SK-N-SH (cell line): Measurements from ENCODE around the gene PIH1D1. TPM values are rescaled to one million over a fixed set of nuclear protein-coding genes. Genes with fewer than 3 reads are reported as not detected.

ENCODE experiments used
- CTCF ChIA-PET: fragments of 300-600, 350-600 bp; formaldehyde crosslinking; extraction: SDS; loops from one replicate; lab custom pipeline; 2021; lab: Yijun Ruan, JAX
- POLR2A ChIA-PET: fragments of 350-600 bp; sonication (Branson Sonifier 250); formaldehyde crosslinking; extraction: SDS; loops from one replicate; lab custom pipeline; 2020; ENCODE audit warnings: antibody characterized with exemption, inconsistent platforms; lab: Yijun Ruan, JAX
- DNase-seq: peaks from one replicate; pipeline ENCODE4 v3.0.0; 2012
- H2AFZ ChIP-seq: fragments of 200-600 bp; sonication (generic); 2 replicates; pipeline ENCODE4 v1.8.1; 2016; ENCODE audit warnings: antibody characterized with exemption, mild to moderate bottlenecking, low read depth
- H3F3A ChIP-seq: fragments of 200-600 bp; sonication (generic); replicated peaks from 2 replicates; pipeline ENCODE3; 2016; ENCODE audit warnings: antibody characterized with exemption, mild to moderate bottlenecking; ENCODE audit not compliant: insufficient read depth
- H3K27ac ChIP-seq, 2 experiments: fragments of 200-500 bp in 1 of 2; fragments of 200-600 bp in 1 of 2; sonication (Bioruptor generic) in 1 of 2; sonication (generic), shearing (Covaris generic) in 1 of 2; 2 replicates each; pipeline versions ENCODE4 v1.5.1 to v1.6.1; 2014 to 2016; ENCODE audit warnings: low read depth in 2 of 2, inconsistent platforms in 1 of 2, low read length in 1 of 2, mild to moderate bottlenecking in 1 of 2, mixed read lengths in 1 of 2
- H3K27me3 ChIP-seq: fragments of 200-600 bp; sonication (generic), shearing (Covaris generic); 2 replicates; pipeline ENCODE4 v1.6.1; 2016; ENCODE audit warnings: mixed run types; ENCODE audit not compliant: insufficient read depth
- H3K36me3 ChIP-seq, 2 experiments: fragments of 200-500 bp in 1 of 2; fragments of 200-600 bp in 1 of 2; sonication (Bioruptor generic) in 1 of 2; sonication (generic) in 1 of 2; replicated peaks in 1 of 2; 2 replicates each; pipeline versions ENCODE3 to v1.5.1; 2014 to 2016; ENCODE audit warnings: low read length in 1 of 2, mild to moderate bottlenecking in 1 of 2; ENCODE audit not compliant: insufficient read depth in 2 of 2, control insufficient read depth in 1 of 2
- H3K4me1 ChIP-seq, 2 experiments: fragments of 200-500 bp in 1 of 2; fragments of 200-600 bp in 1 of 2; sonication (Bioruptor generic) in 1 of 2; sonication (generic), shearing (Covaris generic) in 1 of 2; 2 replicates each; pipeline versions ENCODE4 v1.5.1 to v1.6.1; 2014 to 2016; ENCODE audit warnings: low read depth in 1 of 2, low read length in 1 of 2, mixed run types in 1 of 2; ENCODE audit not compliant: insufficient read depth in 2 of 2, control insufficient read depth in 1 of 2
- H3K4me2 ChIP-seq: fragments of 200-600 bp; sonication (generic), shearing (Covaris generic); 2 replicates; pipeline ENCODE4 v1.6.1; 2017; ENCODE audit warnings: mixed run types
- H3K4me3 ChIP-seq, 2 experiments: fragments of 200-500 bp in 1 of 2; fragments of 200-600 bp in 1 of 2; sonication (Bioruptor generic) in 1 of 2; sonication (generic), shearing (Covaris generic) in 1 of 2; 2 replicates each; pipeline versions ENCODE4 v1.5.1 to v1.8.1; 2014 to 2016; ENCODE audit warnings: low read depth in 2 of 2, inconsistent platforms in 1 of 2, low read length in 1 of 2, mild to moderate bottlenecking in 1 of 2, mixed read lengths in 1 of 2, moderate library complexity in 1 of 2
- H3K79me2 ChIP-seq: fragments of 200-600 bp; sonication (generic); 2 replicates; pipeline ENCODE4 v1.8.1; 2017; ENCODE audit warnings: mild to moderate bottlenecking; ENCODE audit not compliant: insufficient read depth
- H3K9ac ChIP-seq: fragments of 200-600 bp; sonication (generic); 2 replicates; pipeline ENCODE4 v1.6.1; 2017; ENCODE audit warnings: mixed run types
- H3K9me2 ChIP-seq: fragments of 200-600 bp; sonication (generic); 2 replicates; pipeline ENCODE4 v1.6.1; 2017; ENCODE audit warnings: mixed run types
- H3K9me3 ChIP-seq: fragments of 200-600 bp; sonication (generic); 2 replicates; pipeline ENCODE4 v1.6.1; 2017; ENCODE audit warnings: mixed run types, mild to moderate bottlenecking, moderate library complexity
- H4K20me1 ChIP-seq: fragments of 200-600 bp; sonication (generic); 2 replicates; pipeline ENCODE4 v1.6.1; 2017; ENCODE audit warnings: mild to moderate bottlenecking, mixed run types; ENCODE audit not compliant: insufficient read depth
- ELF1 ChIP-seq: IDR thresholded peaks from 2 replicates; pipeline ENCODE4 v1.4.0; 2012
- EP300 ChIP-seq, 2 experiments: IDR thresholded peaks; 2 replicates each; pipeline versions ENCODE4 v1.4.0 to v1.6.1; 2012; ENCODE audit warnings: borderline replicate concordance in 1 of 2, low read depth in 1 of 2, low read length in 1 of 2
- FOXJ3 ChIP-seq: sonication (generic); formaldehyde crosslinking; IDR thresholded peaks from 2 replicates; pipeline ENCODE4 v1.5.1; 2020; ENCODE audit warnings: mild to moderate bottlenecking, missing genetic modification reagents
- FOXM1 ChIP-seq: IDR thresholded peaks from 2 replicates; pipeline ENCODE4 v1.4.0; 2012; ENCODE audit warnings: low read depth, mild to moderate bottlenecking
- JUND ChIP-seq: IDR thresholded peaks from 2 replicates; pipeline ENCODE4 v1.4.0; 2012
- POLR2AphosphoS5 ChIP-seq: IDR thresholded peaks from 2 replicates; pipeline ENCODE4 v1.6.1; 2012; ENCODE audit warnings: low read depth, low read length
- SMC3 ChIP-seq: IDR thresholded peaks from 2 replicates; pipeline ENCODE4 v1.6.1; 2012; ENCODE audit warnings: low read depth, low read length, improper control_type of control experiment
- TCF12 ChIP-seq: IDR thresholded peaks from 2 replicates; pipeline ENCODE4 v1.4.0; 2012
- YY1 ChIP-seq: IDR thresholded peaks from 2 replicates; pipeline ENCODE4 v1.4.0; 2012; ENCODE audit warnings: low read depth, mild to moderate bottlenecking
- WGBS: methylation state at CpG from one replicate; pipeline ENCODE4 v1.1.6; 2017; ENCODE audit warnings: low lambda C conversion rate; 5-methylcytosine and 5-hydroxymethylcytosine counted together
- polyA plus RNA-seq, 3 experiments: library from polyadenylated mRNA; depleted of rRNA; stranded (reverse); fragments of >200 nt; gene quantifications; 2 replicates each; pipeline ENCODE4 v1.2.3, GENCODE V29; 2012
- TF ChIP-seq, protein P1 (sequence below): IDR thresholded peaks from 2 replicates; pipeline ENCODE4; 2012
- TF ChIP-seq, protein P2 (sequence below): IDR thresholded peaks from 2 replicates; pipeline ENCODE4 v1.4.0; 2012; ENCODE audit warnings: low read depth, borderline replicate concordance

The PIH1D1 gene
- polyA plus RNA-seq, 1 of the 3 experiments (the other 2 are of a cell fraction): 157 TPM

DNA sequence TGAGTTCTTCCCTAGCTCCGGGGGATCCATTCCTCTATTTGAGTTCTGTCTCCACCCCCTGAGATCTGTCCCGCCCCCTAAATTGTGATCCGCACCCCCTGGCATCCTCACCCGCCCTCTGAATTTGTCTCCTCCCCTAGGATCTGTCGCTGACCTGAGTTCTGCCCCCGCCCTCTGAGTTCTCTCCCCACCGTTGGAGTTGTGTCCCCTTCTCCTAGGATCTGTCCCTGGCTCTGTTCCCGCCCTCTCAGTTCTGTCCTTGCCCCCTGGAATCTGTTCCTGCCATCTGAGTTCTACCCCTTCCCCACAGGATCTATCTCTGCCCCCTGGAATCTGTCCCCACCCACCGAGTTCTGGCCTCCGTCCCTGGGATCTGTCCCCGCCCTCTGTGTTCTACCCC lies 9.3 kb downstream of the PIH1D1 start:
- WGBS: 3% methylated on average over 11 of the region's 11 CpGs

DNA sequence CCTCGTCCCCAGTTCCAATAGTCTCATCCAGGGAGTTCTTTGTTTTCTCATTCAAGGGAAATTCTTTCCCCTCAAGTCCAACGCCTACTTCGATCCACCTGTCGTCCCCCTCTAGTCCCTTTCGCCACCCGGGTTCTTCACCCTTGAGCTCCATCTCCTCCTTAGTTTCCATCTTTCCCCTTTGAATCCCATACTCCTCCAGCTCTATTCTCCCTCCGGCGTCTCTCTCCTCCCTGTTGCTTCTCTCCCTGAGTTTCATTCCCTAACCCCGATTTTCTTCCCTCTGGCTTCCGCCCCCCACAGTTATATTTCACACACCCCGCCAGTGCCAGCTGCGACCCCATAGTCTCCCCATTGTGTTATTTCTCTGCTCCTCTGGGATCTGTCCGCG lies 9.7 kb downstream of the PIH1D1 start:
- TF ChIP-seq FOXM1: no peak
- TF ChIP-seq, all 33 proteins: peak for 0
- peaks cover 22% of the 10 kb centered on the region for H3F3A ChIP-seq
- peaks cover 0 to 2% of the 10 kb centered on the region in 2 experiments for H3K36me3 ChIP-seq
- ChIA-PET POLR2A (interaction anchor here (1.4 kb wide), 1 partner anchor 9 kb away, joined by 4 read pairs; the partner anchor contains the start of gene PIH1D1), CTCF (interaction anchor here (1.3 to 11.2 kb wide), 7 partner anchors 8 to 213 kb away, joined by 3 to 149 read pairs (median 13); partner anchors contain the start of gene KASH5)
- H3K27me3 ChIP-seq: peaks cover 48% of the 10 kb centered on the region
- no peak overlapping the region for H3K9ac ChIP-seq
- no peak overlapping the region for H3K27ac ChIP-seq
- H3K9me3 ChIP-seq: no peaks in the 10 kb centered on the region
- peak overlapping the region; percentile 76; the same call in 1 of the 2 replicates for H2AFZ ChIP-seq
- peaks cover 0 to 23% of the 10 kb centered on the region in 2 experiments; a peak in 1 of 4 replicates for H3K4me1 ChIP-seq
- WGBS: 12% methylated on average over 14 of the region's 14 CpGs
- H3K9me2 ChIP-seq: no peaks in the 10 kb centered on the region
- peak overlapping the region; percentile 96 for H3K4me2 ChIP-seq
- H4K20me1 ChIP-seq: no peaks in the 10 kb centered on the region; the same call in 1 of the 2 replicates
- H3K4me3 ChIP-seq: peak overlapping the region; percentile 59 to 62
- peak; percentile 10 for DNase-seq
- no peaks in the 10 kb centered on the region for H3K79me2 ChIP-seq

More for the DNA sequence above, 9.3 kb downstream of the PIH1D1 start:
- Histone ChIP-seq H3K4me1 (peaks cover 0 to 22% of the 10 kb centered on the region in 2 experiments; a peak in 1 of 4 replicates), H3K79me2 (no peaks in the 10 kb centered on the region), H3K36me3 (peaks cover 0 to 4% of the 10 kb centered on the region in 2 experiments), H3K9me3 (no peaks in the 10 kb centered on the region), H3K27me3 (peaks cover 44% of the 10 kb centered on the region), H3F3A (peaks cover 22% of the 10 kb centered on the region), H3K4me2 (peak overlapping the region; percentile 96), H3K9ac (no peak overlapping the region), H3K27ac (no peak overlapping the region; a peak in 1 of 4 replicates), H4K20me1 (no peaks in the 10 kb centered on the region; the same call in 1 of the 2 replicates), H3K9me2 (no peaks in the 10 kb centered on the region), H2AFZ (peak overlapping the region; percentile 76; the same call in 1 of the 2 replicates), H3K4me3 (peak overlapping the region; percentile 59 to 62)
- DNase-seq: no peak
- no peak for TF ChIP-seq FOXM1
- TF ChIP-seq POLR2AphosphoS5: no peak
- TF ChIP-seq EP300 (IDR thresholded peaks at IDR 0.05; ENCODE audit: borderline replicate concordance in 1 of 2, low read depth in 1 of 2, low read length in 1 of 2): no peak
- TF ChIP-seq ELF1: no peak
- TF ChIP-seq, protein P1, sequence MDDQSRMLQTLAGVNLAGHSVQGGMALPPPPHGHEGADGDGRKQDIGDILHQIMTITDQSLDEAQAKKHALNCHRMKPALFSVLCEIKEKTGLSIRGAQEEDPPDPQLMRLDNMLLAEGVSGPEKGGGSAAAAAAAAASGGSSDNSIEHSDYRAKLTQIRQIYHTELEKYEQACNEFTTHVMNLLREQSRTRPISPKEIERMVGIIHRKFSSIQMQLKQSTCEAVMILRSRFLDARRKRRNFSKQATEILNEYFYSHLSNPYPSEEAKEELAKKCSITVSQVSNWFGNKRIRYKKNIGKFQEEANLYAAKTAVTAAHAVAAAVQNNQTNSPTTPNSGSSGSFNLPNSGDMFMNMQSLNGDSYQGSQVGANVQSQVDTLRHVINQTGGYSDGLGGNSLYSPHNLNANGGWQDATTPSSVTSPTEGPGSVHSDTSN: no peak
- TF ChIP-seq, protein P2, sequence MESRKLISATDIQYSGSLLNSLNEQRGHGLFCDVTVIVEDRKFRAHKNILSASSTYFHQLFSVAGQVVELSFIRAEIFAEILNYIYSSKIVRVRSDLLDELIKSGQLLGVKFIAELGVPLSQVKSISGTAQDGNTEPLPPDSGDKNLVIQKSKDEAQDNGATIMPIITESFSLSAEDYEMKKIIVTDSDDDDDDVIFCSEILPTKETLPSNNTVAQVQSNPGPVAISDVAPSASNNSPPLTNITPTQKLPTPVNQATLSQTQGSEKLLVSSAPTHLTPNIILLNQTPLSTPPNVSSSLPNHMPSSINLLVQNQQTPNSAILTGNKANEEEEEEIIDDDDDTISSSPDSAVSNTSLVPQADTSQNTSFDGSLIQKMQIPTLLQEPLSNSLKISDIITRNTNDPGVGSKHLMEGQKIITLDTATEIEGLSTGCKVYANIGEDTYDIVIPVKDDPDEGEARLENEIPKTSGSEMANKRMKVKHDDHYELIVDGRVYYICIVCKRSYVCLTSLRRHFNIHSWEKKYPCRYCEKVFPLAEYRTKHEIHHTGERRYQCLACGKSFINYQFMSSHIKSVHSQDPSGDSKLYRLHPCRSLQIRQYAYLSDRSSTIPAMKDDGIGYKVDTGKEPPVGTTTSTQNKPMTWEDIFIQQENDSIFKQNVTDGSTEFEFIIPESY: no peak
- no peak for TF ChIP-seq SMC3
- TF ChIP-seq YY1: no peak
- no peak for TF ChIP-seq TCF12
- TF ChIP-seq JUND: no peak
- no peak for TF ChIP-seq FOXJ3 (CRISPR knock-in tag)
- POLR2A ChIA-PET: interaction anchor here (1.4 kb wide), 1 partner anchor 9 kb away, joined by 4 read pairs; the partner anchor contains the start of gene PIH1D1
- CTCF ChIA-PET: interaction anchor here (1.0 to 11.2 kb wide), 15 partner anchors 8 to 213 kb away, joined by 3 to 149 read pairs (median 5); partner anchors contain the start of genes DKKL1, KASH5 and PIH1D1
